GM12864 (cell line): ENCODE data around the gene SLC11A1.

Experiments used
- DNase-seq: peaks from one replicate; pipeline ENCODE4 v3.0.0-alpha.2; 2011; ENCODE audit warnings: low read depth
- H3K4me3 ChIP-seq: 2 replicates; pipeline ENCODE4 v1.5.1; 2011; ENCODE audit warnings: mild to moderate bottlenecking, low read depth, low read length, control low read depth
- TF ChIP-seq, protein P1 (sequence below): IDR thresholded peaks from 2 replicates; pipeline ENCODE4 v1.5.1; 2011; ENCODE audit warnings: low read depth, mild to moderate bottlenecking, moderate library complexity, low read length, control low read depth, inconsistent platforms; ENCODE audit errors: missing control alignments

The SLC11A1 gene

DNA sequence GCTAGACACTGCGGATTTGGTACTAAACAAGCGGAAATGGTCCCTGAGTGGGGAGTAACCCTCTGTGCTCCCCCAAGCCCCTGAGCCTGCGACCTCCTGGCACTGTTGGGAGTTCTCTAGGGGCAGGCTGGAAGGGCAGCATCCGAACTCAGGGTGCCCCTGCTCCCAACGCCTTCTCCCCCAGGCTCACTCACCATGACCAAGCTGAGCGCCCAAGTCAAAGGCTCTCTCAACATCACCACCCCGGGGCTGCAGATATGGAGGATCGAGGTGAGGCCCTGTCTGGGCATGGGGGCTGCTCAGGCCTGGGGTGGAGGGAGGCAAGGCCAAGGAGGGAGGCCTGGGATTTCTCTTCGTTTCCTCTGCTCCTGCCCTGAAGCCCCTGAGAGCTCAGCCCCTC, 41.5 kb downstream of the SLC11A1 start:
- DNase-seq = no peak
- TF ChIP-seq, protein P1, sequence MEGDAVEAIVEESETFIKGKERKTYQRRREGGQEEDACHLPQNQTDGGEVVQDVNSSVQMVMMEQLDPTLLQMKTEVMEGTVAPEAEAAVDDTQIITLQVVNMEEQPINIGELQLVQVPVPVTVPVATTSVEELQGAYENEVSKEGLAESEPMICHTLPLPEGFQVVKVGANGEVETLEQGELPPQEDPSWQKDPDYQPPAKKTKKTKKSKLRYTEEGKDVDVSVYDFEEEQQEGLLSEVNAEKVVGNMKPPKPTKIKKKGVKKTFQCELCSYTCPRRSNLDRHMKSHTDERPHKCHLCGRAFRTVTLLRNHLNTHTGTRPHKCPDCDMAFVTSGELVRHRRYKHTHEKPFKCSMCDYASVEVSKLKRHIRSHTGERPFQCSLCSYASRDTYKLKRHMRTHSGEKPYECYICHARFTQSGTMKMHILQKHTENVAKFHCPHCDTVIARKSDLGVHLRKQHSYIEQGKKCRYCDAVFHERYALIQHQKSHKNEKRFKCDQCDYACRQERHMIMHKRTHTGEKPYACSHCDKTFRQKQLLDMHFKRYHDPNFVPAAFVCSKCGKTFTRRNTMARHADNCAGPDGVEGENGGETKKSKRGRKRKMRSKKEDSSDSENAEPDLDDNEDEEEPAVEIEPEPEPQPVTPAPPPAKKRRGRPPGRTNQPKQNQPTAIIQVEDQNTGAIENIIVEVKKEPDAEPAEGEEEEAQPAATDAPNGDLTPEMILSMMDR = no peak
- no peak overlapping the region for H3K4me3 ChIP-seq

DNA sequence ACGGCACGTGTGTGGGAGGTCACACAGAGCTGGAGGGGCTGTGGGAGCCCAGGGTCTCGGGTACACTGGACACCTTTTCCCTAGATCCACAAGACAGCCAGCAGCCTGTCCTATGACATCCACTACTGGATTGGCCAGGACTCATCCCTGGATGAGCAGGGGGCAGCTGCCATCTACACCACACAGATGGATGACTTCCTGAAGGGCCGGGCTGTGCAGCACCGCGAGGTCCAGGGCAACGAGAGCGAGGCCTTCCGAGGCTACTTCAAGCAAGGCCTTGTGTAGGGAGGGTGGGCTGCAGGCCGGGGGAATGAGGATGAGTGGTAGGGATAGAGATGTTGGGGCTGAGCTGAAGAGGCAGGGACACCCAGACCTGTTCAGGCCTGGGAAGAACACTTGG, 43.5 kb downstream of the SLC11A1 start:
- DNase-seq = no peak
- H3K4me3 ChIP-seq = no peak overlapping the region
- TF ChIP-seq, protein P1 = no peak

DNA sequence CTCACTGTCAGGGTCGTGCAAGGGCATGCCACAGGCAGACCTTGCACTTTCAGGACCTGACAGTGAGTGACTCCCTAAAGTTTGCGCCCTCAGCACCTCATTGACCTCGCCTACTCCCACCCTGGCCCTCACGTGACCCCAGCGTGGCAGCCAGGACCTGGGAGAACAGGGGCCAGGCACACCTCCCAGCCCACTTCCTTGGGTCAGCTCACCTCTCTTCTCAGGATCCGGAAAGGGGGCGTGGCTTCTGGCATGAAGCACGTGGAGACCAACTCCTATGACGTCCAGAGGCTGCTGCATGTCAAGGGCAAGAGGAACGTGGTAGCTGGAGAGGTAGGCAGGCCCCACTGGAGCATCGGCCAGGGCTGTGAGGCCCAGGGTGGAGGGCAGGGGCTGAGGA, 45.7 kb downstream of the SLC11A1 start:
- DNase-seq = no peak
- H3K4me3 ChIP-seq = no peak overlapping the region
- TF ChIP-seq, protein P1 = no peak

DNA sequence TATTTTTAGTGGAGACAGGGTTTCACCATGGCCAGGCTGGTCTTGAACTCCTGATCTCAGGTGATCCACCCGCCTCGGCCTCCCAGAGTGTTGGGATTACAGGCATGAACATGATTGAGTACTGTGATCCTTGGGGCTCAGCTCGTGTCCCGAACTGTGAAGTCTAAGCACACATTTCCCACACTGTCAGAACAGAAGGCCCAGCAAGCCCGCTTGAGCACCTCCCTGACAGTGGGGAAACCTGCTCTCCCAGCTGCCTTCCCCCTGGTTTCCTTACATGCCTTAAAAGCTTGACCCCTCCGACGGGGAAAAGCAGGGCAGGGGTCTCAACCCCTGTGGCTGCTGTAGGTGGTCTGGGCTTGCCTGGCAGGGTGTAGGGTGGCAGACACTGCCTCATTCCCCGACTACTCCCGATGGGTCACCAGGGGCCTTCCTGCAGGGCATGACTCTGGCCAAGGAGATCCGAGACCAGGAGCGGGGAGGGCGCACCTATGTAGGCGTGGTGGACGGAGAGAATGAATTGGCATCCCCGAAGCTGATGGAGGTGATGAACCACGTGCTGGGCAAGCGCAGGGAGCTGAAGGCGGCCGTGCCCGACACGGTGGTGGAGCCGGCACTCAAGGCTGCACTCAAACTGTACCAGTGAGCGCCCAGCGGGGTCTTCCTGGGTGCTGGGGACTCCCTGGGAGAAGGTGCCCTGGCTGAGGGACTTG, 46.9 kb downstream of the SLC11A1 start:
- TF ChIP-seq, protein P1 = no peak
- no peak overlapping the region for H3K4me3 ChIP-seq
- no peak for DNase-seq

DNA sequence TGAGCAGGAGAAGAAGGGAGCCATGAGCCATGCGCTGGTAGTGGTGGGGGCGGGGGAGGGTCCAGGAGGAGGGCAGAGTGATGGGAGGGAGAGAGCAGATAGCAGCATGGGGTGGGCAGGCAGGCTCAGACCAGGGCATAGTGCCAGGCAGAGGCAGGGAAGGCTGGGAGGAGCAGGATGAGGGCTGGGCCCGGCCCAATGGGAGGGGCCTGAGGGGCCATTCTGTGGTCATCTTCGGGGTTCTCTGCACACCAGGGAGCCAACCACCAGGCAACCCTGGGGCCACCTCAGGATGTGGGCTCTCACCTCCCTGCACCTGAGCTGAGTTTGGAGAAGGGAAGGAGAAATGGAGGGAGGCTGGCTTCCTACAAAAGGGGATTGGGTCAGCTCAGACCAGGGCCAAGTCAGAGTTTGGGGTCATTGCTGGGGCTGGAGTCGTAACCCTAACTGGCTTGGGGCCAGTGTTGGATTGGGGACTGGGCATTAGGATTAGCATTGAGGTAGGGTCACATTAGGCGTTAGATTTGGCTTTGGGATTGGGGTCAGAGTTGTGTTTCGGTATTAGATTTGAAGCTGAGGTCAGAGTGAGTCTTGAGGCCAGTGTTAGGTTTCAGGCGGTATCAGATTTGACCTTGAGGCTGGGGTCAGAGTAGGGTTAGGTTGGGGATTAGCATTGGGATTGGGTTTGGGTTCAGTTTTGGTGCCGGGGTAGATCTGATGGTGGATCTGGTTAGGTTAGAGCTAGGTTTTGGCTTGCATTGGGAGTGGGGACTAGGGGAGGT, 48.0 kb downstream of the SLC11A1 start:
- no peak overlapping the region for H3K4me3 ChIP-seq
- DNase-seq = no peak
- TF ChIP-seq, protein P1 = no peak

DNA sequence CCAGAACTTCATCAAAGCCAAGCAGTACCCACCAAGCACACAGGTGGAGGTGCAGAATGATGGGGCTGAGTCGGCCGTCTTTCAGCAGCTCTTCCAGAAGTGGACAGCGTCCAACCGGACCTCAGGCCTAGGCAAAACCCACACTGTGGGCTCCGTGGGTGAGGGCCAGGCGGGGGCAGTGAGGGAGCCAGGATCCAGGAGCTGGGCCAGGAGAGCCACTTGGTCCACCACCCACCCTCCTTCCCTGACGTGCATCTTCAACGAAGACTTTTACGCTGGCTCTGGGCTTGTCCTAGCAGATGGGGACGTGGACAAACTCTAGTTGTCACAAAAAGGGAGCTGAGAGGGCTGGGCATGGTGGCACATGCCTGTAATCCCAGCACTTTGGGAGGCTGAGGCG, 48.6 kb downstream of the SLC11A1 start:
- no peak for DNase-seq
- TF ChIP-seq, protein P1 = no peak
- no peak overlapping the region for H3K4me3 ChIP-seq
